Activated naive CD4-positive, alpha-beta T cell treated with Interleukin-2 at 50 U/mL for 16 hours (primary cell): ENCODE data around the gene CNTLN.
"Not testable (repeated sequence)": the region's sequence is repeated elsewhere in the genome, so short reads cannot be mapped to it uniquely, and the experiment has no call there.

ENCODE experiments used
- DNase-seq: peaks from one replicate; pipeline ENCODE4 v3.0.0-alpha.2; 2020

CNTLN gene

DNA sequence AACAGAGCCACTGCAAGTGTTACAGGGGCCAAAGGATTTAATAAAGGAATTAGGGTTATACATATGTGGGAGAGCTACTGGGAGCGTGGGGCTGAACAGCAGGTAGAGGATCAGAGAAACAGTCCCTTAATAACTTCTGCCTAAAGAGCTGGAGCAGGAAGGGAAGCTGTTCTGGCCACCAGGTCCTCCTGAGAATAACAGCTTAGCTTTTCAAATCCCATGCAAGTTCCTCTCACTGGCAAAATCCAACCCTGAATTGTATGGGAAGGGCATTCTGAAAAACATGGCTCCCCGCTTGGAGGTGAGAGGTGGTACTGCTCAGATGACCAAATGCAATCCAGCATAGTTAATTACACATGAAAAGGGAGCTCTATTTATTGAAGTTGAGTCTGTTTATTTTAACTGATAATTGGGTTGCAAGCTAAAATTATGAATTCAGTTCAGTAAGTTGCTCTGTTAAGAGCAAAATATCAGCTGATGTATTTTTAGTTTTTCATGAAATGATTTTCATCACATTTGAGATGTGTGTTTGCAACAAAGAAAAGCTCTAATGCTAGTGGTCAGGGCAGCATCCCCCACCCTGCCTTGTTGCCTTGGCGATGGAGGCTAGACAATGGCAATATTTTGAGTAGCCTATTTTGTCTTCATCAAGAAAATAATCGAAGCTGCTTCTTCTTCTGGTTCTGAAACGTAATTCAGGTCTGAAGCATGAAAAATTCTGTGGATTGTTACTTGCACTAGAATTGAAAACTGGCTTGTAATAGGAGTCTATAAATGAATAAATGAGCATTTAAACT lies 385.6 kb downstream of the CNTLN start:
- DNase-seq = no peak

GRCh38 chr9:17521100-17521855 lies 386.4 kb downstream of the CNTLN start:
- DNase-seq = no peak

DNA sequence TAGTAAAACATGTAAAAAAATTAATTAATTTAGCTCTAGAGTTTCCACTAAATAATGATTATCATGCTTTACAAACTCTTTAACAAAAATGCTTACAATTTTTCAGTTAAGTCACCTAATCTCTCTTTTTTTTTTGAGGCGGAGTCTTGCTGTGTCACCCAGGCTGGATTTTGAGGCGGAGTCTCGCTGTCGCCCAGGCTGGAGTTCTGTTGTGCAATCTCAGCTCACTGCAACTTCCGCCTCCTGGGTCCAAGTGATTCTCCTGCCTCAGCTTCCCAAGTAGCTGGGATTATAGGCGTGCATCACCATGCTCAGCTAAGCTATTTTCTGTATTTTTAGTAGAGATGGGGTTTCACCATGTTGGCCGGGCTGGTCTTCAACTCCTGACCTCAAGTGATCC lies 391.9 kb downstream of the CNTLN start:
- DNase-seq = not testable (repeated sequence)

DNA sequence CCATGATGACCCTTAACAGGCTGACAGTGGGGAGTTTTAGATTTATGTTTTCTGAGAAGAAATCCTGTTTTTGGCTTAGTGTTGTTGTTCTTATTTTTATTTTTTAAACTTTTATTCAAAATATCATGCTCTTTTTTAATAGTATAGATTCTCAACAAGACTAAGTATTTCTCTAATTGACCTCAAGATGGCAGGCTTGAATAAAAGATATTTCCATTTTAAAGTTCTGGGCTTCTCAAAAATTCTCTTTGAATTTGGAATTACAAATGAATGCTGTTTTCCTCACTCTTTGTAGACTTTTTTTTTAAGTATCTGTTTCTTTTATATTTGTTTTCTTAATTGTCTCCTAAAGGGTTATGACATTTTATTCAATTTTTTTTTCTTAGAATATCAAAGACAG lies 394.0 kb downstream of the CNTLN start:
- no peak for DNase-seq

- no peak for DNase-seq
These were observed 396.9 kb downstream of the CNTLN start for GRCh38 chr9:17531642-17532254.

GRCh38 chr9:17532461-17532860 lies 397.6 kb downstream of the CNTLN start:
- DNase-seq = no peak

DNA sequence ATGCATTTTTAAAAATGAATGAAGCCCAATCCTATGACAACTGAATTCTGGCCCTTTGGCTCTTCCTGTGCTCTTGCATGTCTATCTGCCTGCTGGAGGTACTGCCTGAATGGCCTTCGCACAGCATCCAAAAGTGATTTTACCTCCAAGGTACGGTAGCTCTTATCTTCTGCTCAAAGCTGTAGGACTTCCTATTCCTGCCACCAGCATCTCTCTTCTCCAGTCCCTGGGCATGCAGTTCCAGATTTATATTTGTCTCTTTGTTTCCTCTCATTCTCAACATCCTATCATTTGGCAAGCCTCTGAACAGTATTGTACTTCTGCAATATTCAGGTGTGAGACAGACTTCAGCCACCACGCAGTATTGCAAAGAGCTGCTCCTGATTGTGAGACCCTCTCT lies 400.3 kb downstream of the CNTLN start:
- no peak for DNase-seq

- no peak for DNase-seq
These were observed 401.2 kb downstream of the CNTLN start for GRCh38 chr9:17536027-17536426.

GRCh38 chr9:17551023-17551422 lies 416.2 kb downstream of the CNTLN start:
- no peak for DNase-seq
